NCI-H748 (cell line): Measurements from ENCODE around the gene GARS1.
A peak's percentile ranks its signal among the peaks of the same experiment; 100 is the strongest.
"Not testable (repeated sequence)": the region's sequence is repeated elsewhere in the genome, so short reads cannot be mapped to it uniquely, and the experiment has no call there.

Experiments
- DNase-seq: peaks from one replicate; lab custom pipeline; 2025; ENCODE audit not compliant: unreplicated experiment; lab: John Stamatoyannopoulos, UW

The GARS1 gene

DNA sequence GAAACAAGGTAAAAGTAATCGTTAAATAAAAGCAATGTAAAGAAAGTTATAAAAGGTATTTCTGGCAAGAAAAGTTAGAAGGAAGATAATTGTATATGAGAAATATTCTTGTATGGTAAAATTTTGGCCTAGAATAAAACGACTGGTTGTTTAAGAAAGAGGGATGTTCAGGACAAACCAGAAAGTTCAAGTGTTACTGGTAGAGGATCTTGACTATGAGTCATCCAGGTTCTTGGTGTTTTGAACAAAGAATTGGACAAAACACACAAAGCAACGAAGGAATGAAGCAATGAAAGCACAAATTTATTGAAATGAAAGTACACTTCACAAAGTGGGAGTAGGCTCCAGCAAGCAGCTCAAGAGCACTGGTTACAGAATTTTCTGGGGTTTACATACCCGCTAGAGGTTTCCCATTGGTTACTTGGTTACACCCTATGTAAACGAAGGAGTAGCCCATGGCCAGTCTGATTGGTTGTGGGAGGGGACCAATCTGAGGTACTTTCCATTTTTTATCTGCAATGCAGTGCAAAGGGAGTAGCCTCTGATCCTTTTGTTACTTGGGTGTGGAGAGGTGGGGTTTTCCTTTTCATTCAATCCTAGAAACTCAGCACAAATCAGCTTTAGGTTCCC lies 22.4 kb upstream of the GARS1 start:
- DNase-seq, result peak; percentile 6

GRCh38 chr7:30575910-30576309 lies 18.8 kb upstream of the GARS1 start:
- DNase-seq, result no peak

- DNase-seq, result no peak
These were observed 11.5 kb upstream of the GARS1 start for GRCh38 chr7:30583181-30583580.

- no peak for DNase-seq
These were observed 10.3 kb upstream of the GARS1 start for GRCh38 chr7:30584415-30584814.

GRCh38 chr7:30584965-30585364 lies 9.7 kb upstream of the GARS1 start:
- no peak for DNase-seq

- no peak for DNase-seq
These were observed 9.0 kb upstream of the GARS1 start for GRCh38 chr7:30585675-30586074.

- DNase-seq, result not testable (repeated sequence)
These were observed 7.1 kb upstream of the GARS1 start for GRCh38 chr7:30587547-30587946.

- DNase-seq, result no peak
These were observed 5.6 kb upstream of the GARS1 start for GRCh38 chr7:30589111-30589510.

GRCh38 chr7:30594048-30594539 lies 584 bp upstream of the GARS1 start:
- peak; percentile 68 for DNase-seq

- peak; percentile 41 for DNase-seq
These were observed 847 bp downstream of the GARS1 start for GRCh38 chr7:30595436-30596013.

DNA sequence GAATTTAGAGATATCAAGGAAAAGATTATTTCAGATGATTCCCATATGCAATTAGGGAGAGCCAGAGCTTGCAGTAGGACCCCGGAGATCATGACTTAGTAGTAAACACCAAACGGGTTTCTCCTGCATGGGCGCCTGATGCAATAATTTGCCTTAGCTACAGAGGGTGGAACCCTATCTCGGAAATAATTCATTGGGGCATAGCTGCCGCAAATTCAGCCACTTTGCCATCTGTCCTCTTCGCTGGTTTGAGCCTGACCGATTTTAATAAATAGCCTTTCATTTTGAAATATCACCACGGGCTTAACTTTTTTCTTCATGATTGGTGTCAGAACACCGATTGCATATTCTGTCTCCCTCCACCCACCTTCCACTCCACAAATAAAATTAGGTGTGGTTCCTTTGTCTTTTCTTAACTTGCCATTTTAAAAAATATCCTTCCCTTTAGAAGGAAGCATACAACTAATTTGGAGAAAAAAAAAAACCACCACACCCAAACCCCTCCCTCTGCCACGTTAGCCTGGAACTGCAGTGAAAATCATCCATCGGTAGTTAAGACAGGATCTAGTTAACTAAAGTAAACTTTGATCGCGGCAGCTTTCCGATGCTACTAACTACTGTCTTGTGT lies 1.4 kb downstream of the GARS1 start:
- peak; percentile 54 for DNase-seq

DNA sequence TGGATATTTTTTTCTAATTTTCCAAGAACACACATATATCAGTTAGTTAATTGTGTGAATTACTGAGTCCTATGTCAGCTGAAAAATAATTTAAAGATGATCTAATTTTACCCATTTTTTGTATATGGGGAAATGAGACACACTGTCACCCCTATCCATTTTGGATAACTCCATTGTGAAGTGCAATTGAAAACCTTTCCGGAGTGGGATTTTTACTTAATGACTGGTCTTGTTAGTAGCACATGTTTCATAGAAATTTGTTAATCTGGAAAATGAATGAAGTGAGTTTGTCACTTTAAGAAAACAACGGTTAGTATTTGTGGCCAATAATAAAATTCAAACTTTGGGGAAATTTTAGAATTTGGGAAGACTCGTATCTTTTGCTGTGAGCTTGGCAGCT lies 2.0 kb downstream of the GARS1 start:
- no peak for DNase-seq

DNA sequence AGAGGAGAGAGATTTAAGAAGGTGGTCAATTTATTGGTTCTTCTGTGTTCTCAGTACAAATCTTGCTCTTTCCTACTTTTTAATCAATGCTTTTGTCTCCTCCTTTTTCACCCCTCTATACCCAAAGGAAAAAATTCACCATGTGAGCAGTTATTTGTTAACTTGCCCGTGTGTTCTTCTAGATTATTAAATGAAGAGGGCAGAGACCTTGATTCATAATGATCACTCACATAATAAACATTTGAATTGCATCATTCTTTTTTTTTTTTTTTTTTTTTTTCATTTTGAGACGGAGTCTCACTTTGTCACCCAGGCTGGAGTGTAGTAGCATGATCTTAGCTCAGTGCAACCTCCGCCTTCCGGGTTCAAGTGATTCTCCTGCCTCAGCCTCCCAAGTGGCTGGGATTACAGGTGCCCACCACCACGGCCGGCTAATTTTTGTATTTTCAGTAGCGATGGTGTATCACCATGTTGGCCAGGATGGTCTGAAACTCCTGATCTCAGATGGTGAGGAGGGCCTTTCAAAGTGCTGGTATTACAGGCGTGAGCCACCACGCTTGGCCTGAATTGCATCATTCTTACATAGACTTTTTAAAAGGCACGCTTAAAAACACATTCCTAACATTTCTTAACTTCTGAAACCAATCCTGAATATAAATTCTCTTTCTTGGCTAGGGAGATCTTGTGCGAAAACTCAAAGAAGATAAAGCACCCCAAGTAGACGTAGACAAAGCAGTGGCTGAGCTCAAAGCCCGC lies 3.6 kb downstream of the GARS1 start:
- DNase-seq, result no peak

DNA sequence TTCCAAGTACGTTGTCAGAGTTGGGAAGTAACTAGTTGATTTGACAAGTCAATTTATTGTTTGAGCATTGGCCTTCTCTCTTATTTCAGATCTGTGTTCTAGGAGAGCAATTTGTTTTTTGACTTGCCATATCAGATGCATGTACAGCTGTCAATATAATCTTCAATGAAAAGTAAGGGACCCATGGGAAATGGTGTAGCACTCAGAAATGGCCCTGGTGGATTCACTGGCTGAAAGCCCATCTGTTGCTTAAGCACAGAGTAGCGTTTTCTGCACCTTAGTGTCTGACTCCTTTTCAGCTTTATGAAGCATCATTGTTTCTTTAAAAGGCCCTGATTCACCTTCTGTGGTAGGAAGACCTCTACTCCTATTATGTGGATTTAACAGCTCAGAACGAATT lies 10.2 kb downstream of the GARS1 start:
- DNase-seq, result no peak

DNA sequence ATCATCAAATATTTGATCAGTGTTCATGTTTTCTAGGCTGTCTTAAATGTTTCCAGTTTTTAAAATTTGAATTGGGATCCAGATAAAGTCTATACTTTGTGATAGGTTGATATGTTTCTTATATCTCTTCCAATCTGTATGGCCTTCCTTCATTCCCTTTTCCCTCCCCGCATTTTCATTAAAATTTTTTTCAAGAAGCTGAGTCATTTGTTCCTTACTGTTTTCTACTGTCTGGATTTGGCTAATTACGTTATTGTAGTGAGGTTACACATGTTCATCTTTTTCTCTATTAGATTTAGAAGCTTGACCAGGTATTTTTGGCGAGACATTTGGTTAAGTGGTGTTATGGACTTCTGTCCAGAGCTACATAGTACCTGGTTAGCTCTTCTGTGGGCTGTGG lies 11.2 kb downstream of the GARS1 start:
- DNase-seq, result no peak

- DNase-seq, result no peak
These were observed 18.1 kb downstream of the GARS1 start for GRCh38 chr7:30612658-30613265.

- DNase-seq, result no peak
These were observed 19.0 kb downstream of the GARS1 start for GRCh38 chr7:30613366-30614325.

- DNase-seq, result no peak
These were observed 21.6 kb downstream of the GARS1 start for GRCh38 chr7:30616318-30616717.

- no peak for DNase-seq
These were observed 22.7 kb downstream of the GARS1 start for GRCh38 chr7:30617359-30617758.

DNA sequence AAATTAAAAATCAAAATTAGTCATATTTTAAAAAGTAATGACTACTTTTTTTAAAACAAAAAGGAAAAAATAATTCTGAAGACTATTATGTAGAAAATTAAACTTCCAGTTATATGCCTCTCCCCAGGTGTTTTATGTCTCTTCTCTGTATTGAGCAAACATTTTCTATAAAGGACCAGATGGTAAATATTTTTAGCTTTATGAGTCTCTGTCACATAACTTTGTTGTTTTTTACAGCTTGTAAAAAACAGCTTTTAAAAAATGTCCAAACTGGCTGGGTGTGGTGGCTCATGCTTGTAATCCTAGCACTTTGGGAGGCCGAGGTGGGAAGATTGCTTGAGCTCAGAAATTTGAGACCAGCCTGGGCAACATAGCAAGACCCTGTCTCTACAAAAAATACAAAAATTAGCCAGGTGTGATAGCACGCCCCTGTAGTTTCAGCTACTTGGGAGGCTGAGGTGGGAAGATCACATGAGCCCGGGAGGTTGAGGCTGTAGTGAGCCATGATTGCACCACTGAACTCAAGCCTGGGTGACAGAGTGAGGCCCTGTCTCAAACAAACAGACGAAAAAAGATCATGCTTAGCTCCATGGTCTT lies 23.5 kb downstream of the GARS1 start:
- DNase-seq, result no peak
